Fibroblast of pulmonary artery (primary cell): ENCODE measurements around the gene RACK1.

Experiments used
- DNase-seq: peaks from one replicate; pipeline ENCODE4 v3.0.0-alpha.2; 2010; ENCODE audit warnings: low read depth
- H3K4me3 ChIP-seq: replicated peaks from 2 replicates; pipeline ENCODE4 v1.5.1; 2011; ENCODE audit warnings: low read depth, mild to moderate bottlenecking, control low read depth, low read length, moderate library complexity
- CTCF ChIP-seq: IDR thresholded peaks from 2 replicates; pipeline ENCODE4 v1.5.1; 2011; ENCODE audit warnings: mild to moderate bottlenecking, control low read depth, low read length, inconsistent platforms; ENCODE audit errors: missing control alignments

The RACK1 gene

GRCh38 chr5:181255276-181255675, 11.6 kb upstream of the RACK1 start:
- no peak for DNase-seq
- H3K4me3 ChIP-seq = no peak overlapping the region
- no peak for TF ChIP-seq CTCF

- DNase-seq = no peak
- no peak for TF ChIP-seq CTCF
- peak overlapping the region; percentile 92 for H3K4me3 ChIP-seq
Observed at GRCh38 chr5:181248277-181248676, 4.6 kb upstream of the RACK1 start.

- TF ChIP-seq CTCF = no peak
- H3K4me3 ChIP-seq = peak overlapping the region; percentile 92
- DNase-seq = peak; percentile 81
Observed at GRCh38 chr5:181246276-181247049, 2.8 kb upstream of the RACK1 start.

- TF ChIP-seq CTCF = no peak
- peak overlapping the region; percentile 92 for H3K4me3 ChIP-seq
- DNase-seq = no peak
Observed at GRCh38 chr5:181245427-181246275, 1.9 kb upstream of the RACK1 start.

GRCh38 chr5:181243018-181243563, 615 bp downstream of the RACK1 start:
- DNase-seq = no peak
- peak overlapping the region; percentile 99 for H3K4me3 ChIP-seq
- no peak for TF ChIP-seq CTCF

GRCh38 chr5:181242031-181242451, 1.7 kb downstream of the RACK1 start:
- peak overlapping the region; percentile 99 for H3K4me3 ChIP-seq
- TF ChIP-seq CTCF = no peak
- DNase-seq = no peak
